Upper lobe of left lung (tissue), 4 donors: ENCODE data around the gene IKZF2.

Experiments
- CTCF ChIP-seq, 6 experiments: fragments of 450-650 bp in 4 of 6; fragments of 200-600 bp in 2 of 6; sonication (generic) in 2 of 6; IDR thresholded peaks; one replicate each; pipeline ENCODE4 v1.5.1; 2016 to 2019; ENCODE audit warnings: antibody characterized with exemption in 6 of 6
- EP300 ChIP-seq, 4 donors: sonication (generic); formaldehyde crosslinking; IDR thresholded peaks; one replicate each; pipeline ENCODE4 v1.5.1; 2017; ENCODE audit warnings: antibody characterized with exemption in 4 of 4, control low read depth in 2 of 4
- POLR2A ChIP-seq, 4 donors: fragments of 450-650 bp; IDR thresholded peaks; one replicate each; pipeline ENCODE4 v1.5.1; 2016 to 2017; ENCODE audit warnings: antibody characterized with exemption in 4 of 4, mild to moderate bottlenecking in 2 of 4
- POLR2AphosphoS5 ChIP-seq, 2 donors: sonication (generic); formaldehyde crosslinking; IDR thresholded peaks; one replicate each; pipeline ENCODE4 v1.5.1; 2017; ENCODE audit warnings: antibody characterized with exemption in 2 of 2

GRCh38 chr2:213152888-213153287, 1.5 kb upstream of the IKZF2 start:
- TF ChIP-seq CTCF (IDR thresholded peaks at IDR 0.05): no peak
- no peak for TF ChIP-seq POLR2A (IDR thresholded peaks at IDR 0.05)
- TF ChIP-seq POLR2AphosphoS5 (IDR thresholded peaks at IDR 0.05): no peak
- no peak for TF ChIP-seq EP300 (IDR thresholded peaks at IDR 0.05)
